ENCODE results near the gene RBM23.
A peak's percentile ranks its signal among the peaks of the same experiment; 100 is the strongest.
"Not testable (repeated sequence)": the region's sequence is repeated elsewhere in the genome, so short reads cannot be mapped to it uniquely, and the experiment has no call there.

Gene RBM23

DNA sequence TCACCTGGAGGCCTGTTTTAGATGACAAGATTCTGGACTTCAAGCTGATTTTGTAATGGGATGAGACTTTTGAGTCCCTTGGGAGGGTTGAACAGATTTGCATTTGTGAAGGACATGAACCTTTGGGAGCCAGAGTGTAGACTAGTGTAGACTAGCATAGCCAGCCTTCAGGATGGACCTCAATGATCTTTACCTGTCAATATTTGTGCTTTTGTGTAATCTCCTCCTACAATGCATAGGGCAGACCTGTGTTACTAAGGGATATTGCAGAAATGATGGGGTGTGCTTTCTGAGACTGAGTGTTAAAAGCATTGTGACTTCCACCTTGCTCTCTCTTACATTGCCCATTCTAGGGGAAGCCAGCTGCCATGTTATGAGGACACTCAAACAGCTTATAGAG lies 57.3 kb downstream of the RBM23 start:
- no peak for DNase-seq

DNA sequence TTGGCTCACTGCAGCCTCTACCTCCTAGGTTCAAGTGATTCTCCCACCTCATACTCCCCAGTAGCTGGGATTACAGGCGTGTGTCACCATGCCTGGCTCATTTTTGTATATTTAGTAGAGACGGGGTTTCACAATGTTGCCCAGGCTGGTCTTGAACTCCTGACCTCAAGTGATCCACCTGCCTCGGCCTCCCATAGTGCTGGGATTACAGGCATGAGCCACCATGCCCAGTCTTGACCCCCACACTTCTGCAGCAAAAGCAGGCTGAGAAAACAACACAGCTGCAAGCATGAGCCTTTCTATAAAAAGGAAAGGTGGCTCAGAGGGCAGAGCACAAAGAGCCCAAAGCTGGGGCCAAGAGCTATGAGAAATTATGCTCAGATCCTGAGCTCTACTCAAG lies 58.6 kb downstream of the RBM23 start:
- DNase-seq: not testable (repeated sequence)

DNA sequence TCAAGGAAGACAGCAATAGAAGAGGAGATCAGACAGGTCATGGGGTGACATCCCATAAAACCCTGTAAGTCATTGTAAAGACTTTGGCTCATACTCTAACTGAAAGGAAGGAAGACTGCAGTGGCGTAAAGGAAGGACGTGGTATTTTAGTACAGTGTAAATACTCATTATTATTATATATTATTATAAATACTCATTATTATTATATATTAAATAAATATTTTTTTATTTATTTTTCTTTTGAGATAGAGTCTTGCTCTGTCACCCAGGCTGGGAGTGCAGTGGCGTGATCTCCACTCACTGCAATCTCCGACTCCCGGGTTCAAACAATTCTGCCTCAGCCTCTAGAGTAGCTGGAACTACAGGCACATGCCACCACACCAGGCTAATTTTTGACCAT lies 62.5 kb downstream of the RBM23 start:
- DNase-seq: no peak

DNA sequence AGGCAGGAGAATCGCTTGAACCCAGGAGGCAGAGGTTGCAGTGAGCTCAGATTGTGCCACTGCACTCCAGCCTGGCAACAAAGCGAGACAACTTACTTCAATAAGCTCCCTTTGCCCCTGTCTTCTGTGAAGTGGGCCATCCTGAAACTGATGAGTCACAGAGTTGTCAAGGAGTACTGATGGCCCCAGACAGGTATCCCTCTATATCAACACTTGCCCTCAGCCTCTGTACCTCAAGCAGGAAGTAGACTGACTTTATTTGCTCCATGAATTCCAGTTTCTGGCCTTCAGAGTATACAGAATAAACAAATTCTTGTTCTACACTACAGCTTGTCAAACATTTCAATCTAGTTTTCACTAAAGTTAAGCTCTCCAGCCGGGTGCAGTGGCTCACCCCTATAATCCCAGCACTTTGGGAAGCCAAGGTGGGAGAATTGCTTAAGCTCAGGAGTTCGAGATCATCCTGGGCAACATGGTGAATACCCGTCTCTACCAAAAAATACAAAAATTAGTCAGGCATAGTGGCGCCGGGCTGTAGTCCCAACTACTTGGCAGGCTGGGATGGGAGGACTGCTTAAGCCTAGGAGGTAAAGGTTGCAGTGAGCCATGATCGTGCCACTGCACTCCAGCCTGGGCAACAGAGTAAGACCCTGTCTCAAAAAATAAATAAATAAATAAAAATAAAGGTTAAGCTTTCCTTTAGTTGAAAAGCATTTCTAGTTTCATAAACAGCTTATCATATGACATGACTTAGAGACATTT lies 63.8 kb downstream of the RBM23 start:
- DNase-seq: peak in 1 of 5 donors; percentile 27

DNA sequence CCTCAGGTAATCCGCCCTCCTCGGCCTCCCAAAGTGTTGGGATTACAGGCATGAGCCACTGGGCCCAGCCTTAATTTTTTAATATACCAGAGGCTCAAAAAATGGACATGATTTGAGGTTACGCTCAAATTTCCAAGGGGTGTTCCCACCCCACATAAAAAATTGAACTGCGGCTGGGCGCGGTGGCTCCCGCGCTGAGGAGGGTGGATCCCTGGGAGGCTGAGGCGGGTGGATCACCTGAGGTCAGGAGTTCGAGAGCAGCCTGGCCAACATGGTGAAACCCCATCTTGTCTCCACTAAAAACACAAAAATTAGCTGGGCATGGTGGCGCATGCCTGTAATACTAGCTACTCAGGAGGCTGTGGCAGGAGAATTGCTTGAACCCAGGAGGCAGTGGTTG lies 64.7 kb downstream of the RBM23 start:
- DNase-seq: not testable (repeated sequence)

DNA sequence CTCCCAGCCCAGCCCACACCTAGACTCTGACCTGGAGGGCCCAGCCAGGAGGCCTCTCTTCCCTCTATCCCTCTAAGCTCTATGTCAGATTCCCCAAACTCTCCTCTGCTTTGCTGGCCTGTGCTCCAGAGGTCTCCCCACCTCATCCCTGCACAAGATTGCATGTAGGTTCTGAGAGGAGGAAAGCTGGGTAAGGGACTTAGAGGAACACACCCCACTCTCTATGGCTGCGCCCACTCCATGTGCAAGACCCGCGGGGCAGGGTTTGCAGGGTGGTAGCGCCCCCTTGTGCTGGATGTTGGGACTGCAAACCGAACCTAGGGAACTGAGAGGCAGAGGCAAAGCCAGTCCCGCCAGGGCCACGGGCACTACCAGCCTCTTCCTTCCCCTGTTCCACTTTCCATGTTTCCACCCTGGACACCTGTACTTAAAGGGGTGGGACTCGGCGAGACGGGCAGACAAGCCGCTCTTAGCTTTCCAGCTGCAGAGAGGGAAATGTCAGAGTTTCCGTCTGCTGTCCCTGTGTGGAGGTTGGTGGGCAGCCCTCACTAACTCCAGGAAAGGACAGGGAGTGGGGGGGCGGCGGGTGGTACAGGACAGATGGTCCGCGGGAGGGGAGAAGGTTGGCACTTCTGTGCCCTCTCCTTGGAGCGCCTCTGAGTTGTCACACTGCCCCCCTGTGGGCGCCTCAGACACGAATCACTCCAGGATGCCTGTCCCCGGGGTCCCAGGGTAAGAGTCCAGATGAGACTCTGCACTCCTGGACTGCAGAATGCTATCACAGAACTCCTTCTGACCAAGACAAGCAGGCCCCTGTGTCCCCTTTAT lies 65.8 kb downstream of the RBM23 start:
- DNase-seq: peak; percentile 62 to 88 (median 79)

DNA sequence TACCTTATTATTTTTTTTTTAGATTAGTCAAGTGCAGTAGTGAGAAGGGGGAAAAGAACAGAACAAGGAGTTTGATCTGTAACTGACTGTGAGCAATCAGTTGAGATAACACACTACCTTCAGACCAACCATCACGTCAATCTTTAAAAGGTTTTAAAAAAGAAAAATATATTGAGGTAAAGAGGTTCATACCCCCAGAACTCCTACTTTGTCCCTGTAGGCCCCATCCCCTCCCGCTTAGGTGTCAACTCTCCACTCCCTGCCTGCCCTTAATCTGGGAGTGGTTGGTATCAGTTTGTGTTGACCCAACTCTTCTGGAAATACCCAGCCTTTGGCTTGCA lies 66.4 kb downstream of the RBM23 start:
- no peak for DNase-seq

DNA sequence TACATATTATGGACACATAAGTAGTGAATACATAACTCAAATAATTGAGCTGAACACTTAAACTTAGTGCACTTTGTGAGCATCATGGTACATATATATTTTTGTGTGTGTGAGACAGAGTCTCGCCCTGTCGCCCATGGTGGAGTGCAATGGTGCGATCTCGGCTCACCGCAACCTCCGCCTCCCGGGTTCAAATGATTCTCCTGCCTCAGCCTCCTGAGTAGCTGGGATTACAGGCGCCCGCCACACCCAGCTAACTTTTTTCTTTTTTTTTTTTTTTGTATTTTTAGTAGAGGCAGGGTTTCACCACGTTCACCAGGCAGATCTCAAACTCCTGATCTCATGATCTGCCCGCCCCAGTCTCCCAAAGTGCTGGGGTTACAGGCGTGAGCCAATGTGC lies 66.8 kb downstream of the RBM23 start:
- DNase-seq: not testable (repeated sequence)

DNA sequence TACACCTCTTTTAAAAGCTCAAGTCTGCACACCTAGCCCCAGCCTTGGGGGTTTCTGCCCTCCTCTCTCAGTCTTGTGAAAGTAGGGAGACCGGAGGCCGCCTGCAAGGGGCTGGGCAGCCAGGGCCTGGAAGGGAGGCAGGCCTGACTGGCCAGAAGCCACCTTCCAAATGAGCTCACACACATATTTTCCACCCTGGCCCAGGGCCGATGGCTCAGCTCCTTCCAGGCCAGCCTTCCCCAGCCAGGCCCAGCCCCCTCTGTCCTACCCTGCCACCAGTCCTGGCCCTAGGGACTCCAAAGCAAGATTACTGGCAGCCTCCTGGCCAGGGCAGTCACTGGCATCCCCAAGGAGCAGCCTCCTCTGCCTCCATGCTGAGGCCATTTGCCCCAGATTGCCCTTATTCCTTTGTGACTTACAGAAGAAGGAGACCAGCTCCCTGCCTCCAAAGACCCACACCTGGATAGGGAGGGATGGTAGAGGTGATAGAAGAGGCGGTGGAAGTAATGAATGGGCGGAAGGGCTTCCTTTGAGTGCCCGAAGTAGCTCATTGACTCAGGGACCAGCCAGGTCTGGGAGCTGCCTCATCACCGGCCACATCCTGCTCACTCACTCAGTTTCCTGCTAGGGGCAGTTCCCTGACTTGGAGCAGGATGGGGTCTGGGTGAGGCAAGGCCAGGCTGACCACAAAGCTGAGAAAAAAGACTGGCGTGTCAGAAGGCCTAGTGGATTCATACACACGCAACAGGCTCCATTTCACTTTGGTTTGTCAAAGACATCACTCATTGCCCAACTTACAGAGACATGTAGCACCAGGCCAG lies 67.8 kb downstream of the RBM23 start:
- DNase-seq: peak in 1 of 5 donors; percentile 65

DNA sequence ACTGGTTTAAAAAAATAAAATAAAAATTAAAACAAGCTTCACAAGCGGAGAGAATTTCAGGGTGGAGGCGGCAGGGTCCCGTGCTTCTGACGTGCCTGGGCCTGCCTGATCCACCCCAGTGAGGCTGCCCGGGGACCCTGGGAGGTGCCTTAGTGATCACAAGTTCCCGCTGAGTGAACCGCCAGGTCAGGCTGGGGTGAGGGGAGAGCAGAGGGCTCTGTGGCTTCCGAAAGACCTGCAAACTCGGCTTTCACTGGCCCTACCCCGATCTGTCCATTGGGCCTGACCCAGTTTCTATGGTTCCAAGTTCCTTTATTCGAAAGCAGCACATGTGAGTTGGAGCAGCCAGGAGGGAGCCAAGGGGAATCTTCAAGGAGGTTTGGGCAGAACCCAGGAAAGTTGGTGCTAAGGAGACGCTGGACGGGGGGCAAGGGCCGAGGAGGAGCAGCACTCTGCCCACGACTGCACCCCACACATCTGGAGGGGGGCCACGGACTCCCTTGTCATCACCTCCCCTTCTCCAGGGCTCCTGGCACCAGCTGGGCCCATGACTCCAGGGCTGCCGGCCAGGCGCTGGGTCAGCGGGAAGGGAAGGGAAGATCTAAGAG lies 69.6 kb downstream of the RBM23 start:
- DNase-seq: no peak

DNA sequence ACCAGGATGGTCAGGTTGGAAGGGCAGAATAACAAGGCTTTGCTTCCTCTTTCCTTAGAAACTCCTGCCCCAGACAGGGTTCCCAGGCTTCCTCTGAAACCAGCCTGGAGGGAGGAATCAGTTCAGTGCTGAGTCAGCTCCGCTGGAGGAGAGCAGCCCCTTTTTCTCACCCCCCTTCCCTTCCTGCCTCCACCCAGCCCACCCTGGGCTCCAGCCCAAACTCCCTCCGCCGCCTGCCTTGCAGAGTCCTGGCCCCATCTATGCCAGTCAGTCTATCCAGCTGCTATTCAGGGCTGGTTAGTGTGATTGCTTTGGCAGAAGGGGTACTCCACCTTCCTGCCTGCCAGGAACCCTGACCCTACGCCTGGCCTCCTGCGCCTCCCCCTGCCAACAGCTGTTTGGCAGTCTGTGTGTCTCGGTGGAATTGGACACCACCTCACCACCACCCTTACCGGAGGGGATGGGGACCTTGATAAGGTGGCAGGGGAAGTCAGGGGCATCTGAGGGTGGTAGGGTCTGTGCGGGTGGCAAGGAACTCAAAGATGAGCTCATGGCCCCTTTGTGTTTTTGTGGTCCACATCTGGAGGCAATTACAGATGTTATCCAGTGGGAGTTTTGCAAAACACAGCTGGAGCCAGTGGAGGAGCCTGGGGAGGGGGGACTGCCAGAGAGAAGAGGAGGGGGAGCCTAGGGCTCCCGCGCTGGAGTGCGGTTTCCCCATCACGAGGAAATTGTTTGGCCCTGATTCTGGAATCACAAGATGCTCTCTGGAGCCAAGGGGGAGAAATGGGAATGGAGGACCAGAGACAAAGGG lies 70.4 kb downstream of the RBM23 start:
- no peak for DNase-seq

DNA sequence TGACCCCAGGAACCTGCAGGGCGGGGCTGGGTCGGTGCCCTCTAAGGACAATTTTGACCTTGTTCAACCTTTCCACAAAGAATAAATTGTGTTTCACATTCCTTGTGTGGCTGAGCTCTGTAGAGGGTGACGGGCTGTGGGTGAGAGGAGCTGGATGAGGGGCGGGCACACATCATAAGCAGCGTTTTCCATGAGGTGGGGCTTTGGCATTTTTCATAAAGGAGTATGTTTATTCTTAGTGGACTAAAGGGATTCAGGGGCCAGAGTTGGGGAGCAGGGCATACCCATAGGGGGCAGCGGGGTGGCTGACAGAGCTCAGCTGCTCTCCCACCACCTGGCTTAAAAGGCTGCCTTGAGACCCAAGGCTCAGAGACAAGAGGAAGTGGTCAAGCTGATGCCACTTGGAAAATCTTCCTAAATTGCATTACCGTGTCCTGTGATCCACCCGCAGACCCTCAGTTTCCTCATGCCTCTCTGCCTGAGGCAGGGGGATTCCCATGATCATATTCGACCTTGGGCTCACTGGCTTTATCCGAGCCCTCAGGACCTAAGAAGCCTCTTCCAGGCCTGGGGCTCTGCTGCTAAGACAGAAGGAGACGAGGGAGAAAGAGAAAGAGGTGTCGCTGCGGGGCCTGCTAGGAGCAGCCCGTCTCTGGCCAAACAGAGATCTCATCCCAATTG lies 71.1 kb downstream of the RBM23 start:
- DNase-seq: no peak

DNA sequence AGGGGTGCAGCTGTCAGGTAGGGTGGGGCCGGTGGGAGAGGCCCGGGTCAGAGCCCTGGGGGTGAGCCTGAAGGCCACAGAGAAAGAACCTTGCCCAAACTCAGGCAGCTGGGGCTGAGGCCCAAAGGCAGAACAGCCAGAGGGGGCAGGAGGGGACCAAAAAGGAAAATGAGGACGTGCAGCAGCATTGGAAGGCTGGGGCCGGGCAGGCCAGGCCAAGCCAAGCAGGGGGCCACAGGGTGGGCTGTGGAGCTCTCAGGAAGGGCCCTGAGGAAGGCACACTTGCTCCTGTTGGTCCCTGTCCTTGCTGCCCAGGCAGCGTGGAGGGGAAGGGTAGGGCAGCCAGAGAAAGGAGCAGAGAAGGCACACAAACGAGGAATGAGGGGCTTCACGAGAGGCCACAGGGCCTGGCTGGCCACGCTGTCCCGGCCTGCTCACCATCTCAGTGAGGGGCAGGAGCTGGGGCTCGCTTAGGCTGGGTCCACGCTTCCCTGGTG lies 72.1 kb downstream of the RBM23 start:
- no peak for DNase-seq

DNA sequence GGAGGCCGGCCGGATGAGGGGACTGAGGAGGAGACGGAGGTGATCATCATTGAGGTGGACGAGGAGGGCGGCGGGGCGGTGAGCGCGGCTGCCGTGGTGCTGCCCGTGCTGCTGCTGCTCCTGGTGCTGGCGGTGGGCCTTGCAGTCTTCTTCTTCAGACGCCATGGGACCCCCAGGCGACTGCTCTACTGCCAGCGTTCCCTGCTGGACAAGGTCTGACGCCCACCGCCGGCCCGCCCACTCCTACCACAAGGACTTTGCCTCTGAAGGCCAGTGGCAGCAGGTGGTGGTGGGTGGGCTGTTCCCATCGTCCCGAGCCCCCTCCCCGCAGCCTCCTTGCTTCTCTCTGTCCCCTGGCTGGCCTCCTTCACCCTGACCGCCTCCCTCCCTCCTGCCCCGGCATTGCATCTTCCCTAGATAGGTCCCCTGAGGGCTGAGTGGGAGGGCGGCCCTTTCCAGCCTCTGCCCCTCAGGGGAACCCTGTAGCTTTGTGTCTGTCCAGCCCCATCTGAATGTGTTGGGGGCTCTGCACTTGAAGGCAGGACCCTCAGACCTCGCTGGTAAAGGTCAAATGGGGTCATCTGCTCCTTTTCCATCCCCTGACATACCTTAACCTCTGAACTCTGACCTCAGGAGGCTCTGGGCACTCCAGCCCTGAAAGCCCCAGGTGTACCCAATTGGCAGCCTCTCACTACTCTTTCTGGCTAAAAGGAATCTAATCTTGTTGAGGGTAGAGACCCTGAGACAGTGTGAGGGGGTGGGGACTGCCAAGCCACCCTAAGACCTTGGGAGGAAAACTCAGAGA lies 72.9 kb downstream of the RBM23 start:
- no peak for DNase-seq

DNA sequence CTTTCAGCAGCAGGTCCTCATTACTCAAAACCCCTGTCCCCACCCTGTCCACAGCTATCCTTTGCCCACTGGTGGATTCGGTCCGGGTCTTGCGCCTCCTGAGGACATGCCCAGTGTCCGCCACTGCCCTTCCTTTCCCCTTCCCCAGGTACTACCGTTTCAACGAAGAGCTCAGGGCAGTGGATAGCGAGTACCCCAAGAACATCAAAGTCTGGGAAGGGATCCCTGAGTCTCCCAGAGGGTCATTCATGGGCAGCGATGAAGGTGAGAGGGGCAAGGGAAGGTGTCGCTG lies 73.9 kb downstream of the RBM23 start:
- DNase-seq: no peak

DNA sequence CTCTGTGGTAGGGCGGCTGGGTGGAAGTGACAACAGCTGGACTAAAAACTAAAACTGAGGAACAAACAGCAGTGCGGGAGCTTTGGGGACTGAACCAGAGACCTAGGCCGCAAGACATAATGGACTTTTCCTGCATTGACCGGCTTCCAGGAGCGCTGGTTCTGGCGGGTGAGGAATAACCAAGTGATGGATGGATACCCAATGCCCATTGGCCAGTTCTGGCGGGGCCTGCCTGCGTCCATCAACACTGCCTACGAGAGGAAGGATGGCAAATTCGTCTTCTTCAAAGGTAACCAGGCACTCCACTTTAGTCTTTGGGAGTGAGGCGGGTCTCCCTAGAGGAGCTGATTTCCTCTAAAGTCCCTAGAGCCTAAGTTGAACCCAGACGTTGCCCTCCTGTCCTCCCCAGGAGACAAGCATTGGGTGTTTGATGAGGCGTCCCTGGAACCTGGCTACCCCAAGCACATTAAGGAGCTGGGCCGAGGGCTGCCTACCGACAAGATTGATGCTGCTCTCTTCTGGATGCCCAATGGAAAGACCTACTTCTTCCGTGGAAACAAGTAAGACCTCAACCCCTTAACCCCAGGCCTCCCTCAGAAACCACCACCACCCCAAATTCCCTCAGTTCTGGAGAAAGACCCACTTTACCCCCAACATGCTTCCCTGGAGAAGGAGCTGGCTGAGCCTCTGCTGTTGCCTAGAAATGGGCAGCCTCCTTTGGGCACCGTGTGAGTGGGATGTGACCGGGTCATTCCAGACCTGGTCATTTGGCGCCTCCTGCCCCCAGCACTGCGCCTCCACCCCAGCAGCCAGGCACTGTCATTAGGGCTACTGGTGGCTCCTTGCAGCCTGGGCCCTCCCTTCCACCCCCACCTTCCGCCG lies 74.5 kb downstream of the RBM23 start:
- no peak for DNase-seq
